ENCODE results near the gene PSMA7. TPM values are rescaled to one million over a fixed set of nuclear protein-coding genes. Genes with fewer than 3 reads are reported as not detected.

Gene PSMA7
- total RNA-seq, 1 experiment from 2014 or later: 702 TPM

DNA sequence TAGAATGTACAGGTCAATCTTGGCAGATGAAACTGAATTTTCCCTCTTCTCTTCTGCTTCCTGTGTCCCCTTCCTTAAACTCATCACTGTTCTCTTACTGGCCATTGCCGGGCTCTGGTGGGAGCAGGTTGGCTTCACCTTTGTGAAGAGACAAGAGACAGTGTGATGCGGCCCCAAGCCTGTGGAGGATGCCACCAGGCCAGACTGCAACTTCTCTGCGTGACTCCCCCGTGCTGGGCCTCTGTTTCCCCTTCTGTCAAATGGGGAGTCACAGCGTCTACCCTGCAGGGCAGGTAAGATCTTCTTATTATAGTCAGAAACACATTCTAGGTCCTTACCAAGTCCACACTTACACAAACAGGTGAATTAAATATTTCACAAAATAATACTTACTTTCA lies 22.8 kb downstream of the PSMA7 start:
- Mint-ChIP-seq H3K27ac (ENCODE audit: unreplicated experiment) (peak overlapping the region; percentile 60), H3K27me3 (ENCODE audit: insufficient read depth, unreplicated experiment) (peaks cover 12% of the 10 kb centered on the region), H3K4me3 (ENCODE audit: unreplicated experiment) (peak overlapping the region; percentile 76), H3K36me3 (ENCODE audit: insufficient read depth, unreplicated experiment) (peaks cover 22% of the 10 kb centered on the region), H3K9me3 (ENCODE audit: unreplicated experiment) (no peaks in the 10 kb centered on the region), H3K4me1 (ENCODE audit: low read depth, unreplicated experiment) (peaks cover 28% of the 10 kb centered on the region)
- TF ChIP-seq, protein P1, sequence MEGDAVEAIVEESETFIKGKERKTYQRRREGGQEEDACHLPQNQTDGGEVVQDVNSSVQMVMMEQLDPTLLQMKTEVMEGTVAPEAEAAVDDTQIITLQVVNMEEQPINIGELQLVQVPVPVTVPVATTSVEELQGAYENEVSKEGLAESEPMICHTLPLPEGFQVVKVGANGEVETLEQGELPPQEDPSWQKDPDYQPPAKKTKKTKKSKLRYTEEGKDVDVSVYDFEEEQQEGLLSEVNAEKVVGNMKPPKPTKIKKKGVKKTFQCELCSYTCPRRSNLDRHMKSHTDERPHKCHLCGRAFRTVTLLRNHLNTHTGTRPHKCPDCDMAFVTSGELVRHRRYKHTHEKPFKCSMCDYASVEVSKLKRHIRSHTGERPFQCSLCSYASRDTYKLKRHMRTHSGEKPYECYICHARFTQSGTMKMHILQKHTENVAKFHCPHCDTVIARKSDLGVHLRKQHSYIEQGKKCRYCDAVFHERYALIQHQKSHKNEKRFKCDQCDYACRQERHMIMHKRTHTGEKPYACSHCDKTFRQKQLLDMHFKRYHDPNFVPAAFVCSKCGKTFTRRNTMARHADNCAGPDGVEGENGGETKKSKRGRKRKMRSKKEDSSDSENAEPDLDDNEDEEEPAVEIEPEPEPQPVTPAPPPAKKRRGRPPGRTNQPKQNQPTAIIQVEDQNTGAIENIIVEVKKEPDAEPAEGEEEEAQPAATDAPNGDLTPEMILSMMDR (IDR thresholded peaks at IDR 0.05; ENCODE audit: insufficient read depth in 1 of 2, low read depth in 1 of 2, low read length in 1 of 2, severe bottlenecking in 1 of 2, unreplicated experiment in 1 of 2): no peak
- no peak for DNase-seq
- POLR2A ChIA-PET: interaction anchor here (2.2 kb wide), 1 partner anchor 54 kb away, joined by 67 read pairs; the partner anchor contains the start of gene TAF4
- Histone ChIP-seq H3K36me3 (ENCODE audit: control insufficient read depth, insufficient read depth, low read length) (peaks cover 9% of the 10 kb centered on the region), H3K4me1 (peaks cover 19% of the 10 kb centered on the region), H3K4me3 (ENCODE audit: low read depth, low read length) (no peak overlapping the region), H3K27me3 (replicated peaks; ENCODE audit: control insufficient read depth, insufficient read depth, low read length) (no peaks in the 10 kb centered on the region), H3K9me3 (no peaks in the 10 kb centered on the region)
- no TSS peak for BruUV-seq (replicated peaks)
- intact Hi-C loops (cut with micrococcal nuclease; ENCODE audit: unreplicated experiment): loop anchor here (5.0 kb wide), 1 partner anchor 108 kb away; no protein-coding TSS in a partner anchor
- CTCF ChIA-PET: interaction anchor here (2.5 kb wide), 1 partner anchor 54 kb away, joined by 16 read pairs; the partner anchor contains the start of gene TAF4

GRCh38 chr20:62119591-62120364 lies 23.4 kb downstream of the PSMA7 start:
- peak overlapping the region; percentile 76 for H3K4me3 Mint-ChIP-seq (ENCODE audit: unreplicated experiment)
- peaks cover 16% of the 10 kb centered on the region for H3K36me3 Mint-ChIP-seq (ENCODE audit: insufficient read depth, unreplicated experiment)
- ChIA-PET CTCF (interaction anchor here (1.8 kb wide), 1 partner anchor 109 kb away, joined by 7 read pairs; no protein-coding TSS in a partner anchor), POLR2A (interaction anchor here (0.5 to 1.1 kb wide), 2 partner anchors 53 to 69 kb away, joined by 4 to 5 read pairs; no protein-coding TSS in a partner anchor)
- Histone ChIP-seq H3K4me3 (ENCODE audit: low read depth, low read length) (no peak overlapping the region), H3K27me3 (replicated peaks; ENCODE audit: control insufficient read depth, insufficient read depth, low read length) (no peaks in the 10 kb centered on the region), H3K4me1 (peaks cover 19% of the 10 kb centered on the region), H3K9me3 (peaks cover 2% of the 10 kb centered on the region; the same call in 1 of the 2 replicates), H3K36me3 (ENCODE audit: control insufficient read depth, insufficient read depth, low read length) (peaks cover 5% of the 10 kb centered on the region; the same call in 1 of the 2 replicates)
- H3K4me1 Mint-ChIP-seq (ENCODE audit: low read depth, unreplicated experiment): peaks cover 28% of the 10 kb centered on the region
- intact Hi-C loops (cut with micrococcal nuclease; ENCODE audit: unreplicated experiment): loop anchor here (5.0 kb wide), 1 partner anchor 107 kb away; no protein-coding TSS in a partner anchor
- TF ChIP-seq, protein P1 (IDR thresholded peaks at IDR 0.05; ENCODE audit: insufficient read depth in 1 of 2, low read depth in 1 of 2, low read length in 1 of 2, severe bottlenecking in 1 of 2, unreplicated experiment in 1 of 2): no peak
- DNase-seq: no peak
- H3K27me3 Mint-ChIP-seq (ENCODE audit: insufficient read depth, unreplicated experiment): peaks cover 12% of the 10 kb centered on the region
- H3K9me3 Mint-ChIP-seq (ENCODE audit: unreplicated experiment): no peaks in the 10 kb centered on the region
- BruUV-seq (replicated peaks): no TSS peak
- H3K27ac Mint-ChIP-seq (ENCODE audit: unreplicated experiment): peak overlapping the region; percentile 60

GRCh38 chr20:62119115-62119514 lies 24.1 kb downstream of the PSMA7 start:
- H3K27me3 ChIP-seq (replicated peaks; ENCODE audit: control insufficient read depth, insufficient read depth, low read length): no peaks in the 10 kb centered on the region
- intact Hi-C loops (cut with micrococcal nuclease; ENCODE audit: unreplicated experiment): no loop called here
- peaks cover 8% of the 10 kb centered on the region; the same call in 1 of the 2 replicates for H3K9me3 ChIP-seq
- 0 out of 2 replicates have a peak, but pooled peaks cover 3% of the 10 kb centered on the region for H3K36me3 ChIP-seq (ENCODE audit: control insufficient read depth, insufficient read depth, low read length)
- peaks cover 17% of the 10 kb centered on the region for H3K4me1 ChIP-seq
- Mint-ChIP-seq H3K27me3 (ENCODE audit: insufficient read depth, unreplicated experiment) (peaks cover 12% of the 10 kb centered on the region), H3K36me3 (ENCODE audit: insufficient read depth, unreplicated experiment) (peaks cover 9% of the 10 kb centered on the region), H3K9me3 (ENCODE audit: unreplicated experiment) (no peaks in the 10 kb centered on the region), H3K4me1 (ENCODE audit: low read depth, unreplicated experiment) (peaks cover 23% of the 10 kb centered on the region), H3K4me3 (ENCODE audit: unreplicated experiment) (no peak overlapping the region), H3K27ac (ENCODE audit: unreplicated experiment) (no peak overlapping the region)
- ChIA-PET CTCF (interaction anchor here (1.8 kb wide), 1 partner anchor 108 kb away, joined by 7 read pairs; no protein-coding TSS in a partner anchor), POLR2A (interaction anchor here (0.5 to 1.1 kb wide), 2 partner anchors 52 to 70 kb away, joined by 4 to 5 read pairs; no protein-coding TSS in a partner anchor)
- TF ChIP-seq, protein P1 (IDR thresholded peaks at IDR 0.05; ENCODE audit: insufficient read depth in 1 of 2, low read depth in 1 of 2, low read length in 1 of 2, severe bottlenecking in 1 of 2, unreplicated experiment in 1 of 2): no peak
- H3K4me3 ChIP-seq (ENCODE audit: low read depth, low read length): no peak overlapping the region
- BruUV-seq (replicated peaks): no TSS peak
- no peak for DNase-seq
